ENCODE results near the gene CDKN2C.

GRCh38 chr1:50934838-50935237, 35.2 kb upstream of the CDKN2C start:
- TF ChIP-seq CTCF (conservative IDR thresholded peaks at IDR 0.05; ENCODE audit: low read depth, low read length) (no peak), EZH2 (IDR thresholded peaks at IDR 0.05; ENCODE audit: low read length, unreplicated experiment) (no peak), EZH2phosphoT487 (IDR thresholded peaks at IDR 0.05; ENCODE audit: borderline replicate concordance, low read length) (no peak)
